ENCODE results near the gene MEIOSIN. TPM values are rescaled to one million over a fixed set of nuclear protein-coding genes. Genes with fewer than 3 reads are reported as not detected.

MEIOSIN gene
- total RNA-seq, 2 experiments from 2014 or later = not detected

- ATAC-seq = no peak
- intact Hi-C loops (cut with micrococcal nuclease) = no loop called here
These were observed 39.7 kb downstream of the MEIOSIN start for GRCh38 chr19:45772912-45773311.

GRCh38 chr19:45773384-45773783 is 40.1 kb downstream of the MEIOSIN start:
- POLR2A ChIA-PET = interaction anchor here (1.1 to 2.7 kb wide), 5 partner anchors 17 to 43 kb away, joined by 3 to 13 read pairs (median 3); partner anchors contain the start of gene DMWD
- CTCF ChIA-PET = interaction anchor here (0.9 to 9.3 kb wide), 5 partner anchors 19 to 93 kb away, joined by 3 to 124 read pairs (median 4); partner anchors contain the start of gene DMWD
- peaks cover 10% of the 10 kb centered on the region for H3K4me1 Mint-ChIP-seq (ENCODE audit: low read depth)
- no peaks in the 10 kb centered on the region for H3K9me3 Mint-ChIP-seq
- no peak overlapping the region for H3K27ac Mint-ChIP-seq
- no peak for DNase-seq
- intact Hi-C loops (cut with micrococcal nuclease) = no loop called here
- H3K27me3 Mint-ChIP-seq = peaks cover 15% of the 10 kb centered on the region
- H3K4me3 Mint-ChIP-seq = no peak overlapping the region
- H3K36me3 Mint-ChIP-seq (ENCODE audit: low read depth) = peaks cover 10% of the 10 kb centered on the region
- TF ChIP-seq CTCF (IDR thresholded peaks at IDR 0.05) = no peak
- no peak for ATAC-seq

More at GRCh38 chr19:45772912-45773311, 39.7 kb downstream of the MEIOSIN start:
- H3K27ac Mint-ChIP-seq = no peak overlapping the region
- H3K27me3 Mint-ChIP-seq = peaks cover 13% of the 10 kb centered on the region
- H3K9me3 Mint-ChIP-seq = no peaks in the 10 kb centered on the region
- no peak overlapping the region for H3K4me3 Mint-ChIP-seq
- TF ChIP-seq CTCF (IDR thresholded peaks at IDR 0.05) = no peak
- no peak for DNase-seq
- POLR2A ChIA-PET = interaction anchor here (0.6 to 2.7 kb wide), 10 partner anchors 8 to 114 kb away, joined by 3 to 13 read pairs (median 3); partner anchors contain the start of genes DMWD and QPCTL
- CTCF ChIA-PET = interaction anchor here (0.9 to 9.3 kb wide), 5 partner anchors 20 to 93 kb away, joined by 3 to 124 read pairs (median 4); partner anchors contain the start of gene DMWD
- peaks cover 8% of the 10 kb centered on the region for H3K36me3 Mint-ChIP-seq (ENCODE audit: low read depth)
- peaks cover 9% of the 10 kb centered on the region for H3K4me1 Mint-ChIP-seq (ENCODE audit: low read depth)

GRCh38 chr19:45774765-45775164 is 41.5 kb downstream of the MEIOSIN start:
- no peak overlapping the region for H3K4me3 Mint-ChIP-seq
- H3K4me1 Mint-ChIP-seq (ENCODE audit: low read depth) = peaks cover 20% of the 10 kb centered on the region
- DNase-seq = no peak
- ChIA-PET POLR2A (no interaction called here), CTCF (interaction anchor here (3.2 to 9.3 kb wide), 2 partner anchors 25 to 42 kb away, joined by 14 to 124 read pairs; no protein-coding TSS in a partner anchor)
- H3K9me3 Mint-ChIP-seq = no peaks in the 10 kb centered on the region
- intact Hi-C loops (cut with micrococcal nuclease) = no loop called here
- peaks cover 11% of the 10 kb centered on the region for H3K36me3 Mint-ChIP-seq (ENCODE audit: low read depth)
- ATAC-seq = no peak
- H3K27me3 Mint-ChIP-seq = peaks cover 26% of the 10 kb centered on the region
- TF ChIP-seq CTCF (IDR thresholded peaks at IDR 0.05) = no peak
- no peak overlapping the region for H3K27ac Mint-ChIP-seq

GRCh38 chr19:45777395-45777961 is 44.2 kb downstream of the MEIOSIN start:
- intact Hi-C loops (cut with micrococcal nuclease) = no loop called here
- Mint-ChIP-seq H3K36me3 (ENCODE audit: low read depth) (peaks cover 11% of the 10 kb centered on the region), H3K4me3 (no peak overlapping the region), H3K27me3 (peaks cover 25% of the 10 kb centered on the region), H3K4me1 (ENCODE audit: low read depth) (peaks cover 17% of the 10 kb centered on the region), H3K9me3 (no peaks in the 10 kb centered on the region), H3K27ac (no peak overlapping the region)
- ChIA-PET CTCF (interaction anchor here (1.0 to 9.3 kb wide), 3 partner anchors 8 to 39 kb away, joined by 3 to 124 read pairs (median 5); partner anchors contain the start of gene SIX5), POLR2A (interaction anchor here (2.8 kb wide), 1 partner anchor 14 kb away, joined by 10 read pairs; no protein-coding TSS in a partner anchor)
- DNase-seq (no peak), ATAC-seq (no peak)
- no peak for TF ChIP-seq CTCF (IDR thresholded peaks at IDR 0.05)
